Thymus (tissue), 11 donors: ENCODE data around the gene KLHL30. TPM values are rescaled to one million over a fixed set of nuclear protein-coding genes. Genes with fewer than 3 reads are reported as not detected.

Experiments
- DNase-seq, 9 donors: peaks; one replicate each; pipeline ENCODE4 v3.0.0-alpha.2; 2013; ENCODE audit warnings: low spot score in 9 of 9, low read depth in 6 of 9, missing footprints in 1 of 9
- H3K27ac ChIP-seq, 2 donors: one replicate each; pipeline ENCODE4 v1.5.1; 2013; ENCODE audit warnings: control low read depth in 1 of 2, low read depth in 1 of 2, low read length in 1 of 2, mild to moderate bottlenecking in 1 of 2, moderate library complexity in 1 of 2
- H3K27me3 ChIP-seq, 2 donors: one replicate each; pipeline ENCODE4 v1.5.1; 2013; ENCODE audit warnings: low read length in 1 of 2; ENCODE audit not compliant: control insufficient read depth in 2 of 2, insufficient read depth in 1 of 2
- H3K36me3 ChIP-seq, 2 donors: one replicate each; pipeline ENCODE4 v1.5.1; 2013; ENCODE audit warnings: low read length in 1 of 2, mild to moderate bottlenecking in 1 of 2, moderate library complexity in 1 of 2; ENCODE audit not compliant: control insufficient read depth in 2 of 2, insufficient read depth in 2 of 2
- H3K4me1 ChIP-seq, 2 donors: one replicate each; pipeline ENCODE4 v1.5.1; 2013; ENCODE audit warnings: low read length in 2 of 2; ENCODE audit not compliant: control insufficient read depth in 2 of 2, insufficient read depth in 2 of 2
- H3K4me3 ChIP-seq, 2 donors: one replicate each; pipeline ENCODE4 v1.5.1; 2013; ENCODE audit warnings: low read length in 2 of 2, control low read depth in 1 of 2, mild to moderate bottlenecking in 1 of 2
- H3K9me3 ChIP-seq, 2 donors: one replicate each; pipeline ENCODE4 v1.5.1; 2013; ENCODE audit warnings: low read length in 1 of 2, mild to moderate bottlenecking in 1 of 2; ENCODE audit not compliant: control insufficient read depth in 2 of 2, insufficient read depth in 1 of 2
- WGBS: extraction: QIAGEN DNeasy Blood & Tissue Kit; methylation state at CpG from one replicate; pipeline ENCODE4 v1.1.7; 2013; 5-methylcytosine and 5-hydroxymethylcytosine counted together
- polyA plus RNA-seq: library from polyadenylated mRNA; stranded (reverse); fragments of 200-250 nt; gene quantifications from one replicate; pipeline ENCODE4 v1.2.3, GENCODE V29; 2013
- total RNA-seq: library from RNA; stranded (reverse); fragments of 120-200 nt; gene quantifications from one replicate; pipeline ENCODE4 v1.2.4, GENCODE V29; 2013
- donor health status: healthy.

KLHL30 gene
- total and polyA plus RNA-seq, 2 donors = 0.05 to 0.41 TPM

DNA sequence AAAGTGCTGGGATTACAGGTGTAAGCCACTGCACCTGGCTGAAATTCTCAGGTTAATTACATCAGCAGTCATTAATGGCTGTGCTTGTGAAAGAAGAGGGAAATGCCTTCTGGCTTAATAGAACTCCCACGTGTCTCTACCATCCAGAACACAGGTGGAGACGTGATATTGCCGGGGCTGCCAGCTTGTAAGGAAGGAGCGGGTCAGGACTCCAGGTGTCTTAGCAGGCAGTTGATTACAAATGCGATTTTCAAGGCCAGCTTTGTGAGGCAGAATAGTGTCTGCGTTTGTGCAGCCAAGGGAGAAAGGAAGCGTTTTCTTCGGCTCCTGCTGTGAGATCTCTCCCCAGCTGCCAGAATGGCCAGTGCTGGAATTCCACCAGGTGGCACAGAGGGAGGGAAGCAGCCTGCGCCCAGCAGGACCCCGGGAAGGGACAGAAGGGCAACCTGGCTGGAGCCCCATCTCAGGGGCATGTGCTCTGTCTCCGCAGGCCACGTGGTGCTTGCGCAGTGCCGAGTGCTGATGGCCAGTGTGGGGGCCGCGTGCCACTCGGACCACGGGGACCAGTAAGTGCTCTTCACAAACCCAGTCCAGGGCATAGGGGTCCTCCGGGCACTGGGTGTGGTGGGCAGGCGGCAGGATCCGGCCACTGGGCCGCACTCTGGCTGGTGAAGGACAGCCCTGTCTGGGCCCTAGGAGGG lies 42.0 kb upstream of the KLHL30 start:
- WGBS = 97% methylated on average over 22 of the region's 22 CpGs
- no peak for DNase-seq
- no peak overlapping the region for H3K4me3 ChIP-seq
- no peaks in the 10 kb centered on the region for H3K4me1 ChIP-seq
- H3K27me3 ChIP-seq = no peaks in the 10 kb centered on the region
- H3K36me3 ChIP-seq = peaks cover 8 to 13% of the 10 kb centered on the region in 2 donors
- no peak overlapping the region for H3K27ac ChIP-seq
- H3K9me3 ChIP-seq = peaks cover 0 to 6% of the 10 kb centered on the region in 2 donors

DNA sequence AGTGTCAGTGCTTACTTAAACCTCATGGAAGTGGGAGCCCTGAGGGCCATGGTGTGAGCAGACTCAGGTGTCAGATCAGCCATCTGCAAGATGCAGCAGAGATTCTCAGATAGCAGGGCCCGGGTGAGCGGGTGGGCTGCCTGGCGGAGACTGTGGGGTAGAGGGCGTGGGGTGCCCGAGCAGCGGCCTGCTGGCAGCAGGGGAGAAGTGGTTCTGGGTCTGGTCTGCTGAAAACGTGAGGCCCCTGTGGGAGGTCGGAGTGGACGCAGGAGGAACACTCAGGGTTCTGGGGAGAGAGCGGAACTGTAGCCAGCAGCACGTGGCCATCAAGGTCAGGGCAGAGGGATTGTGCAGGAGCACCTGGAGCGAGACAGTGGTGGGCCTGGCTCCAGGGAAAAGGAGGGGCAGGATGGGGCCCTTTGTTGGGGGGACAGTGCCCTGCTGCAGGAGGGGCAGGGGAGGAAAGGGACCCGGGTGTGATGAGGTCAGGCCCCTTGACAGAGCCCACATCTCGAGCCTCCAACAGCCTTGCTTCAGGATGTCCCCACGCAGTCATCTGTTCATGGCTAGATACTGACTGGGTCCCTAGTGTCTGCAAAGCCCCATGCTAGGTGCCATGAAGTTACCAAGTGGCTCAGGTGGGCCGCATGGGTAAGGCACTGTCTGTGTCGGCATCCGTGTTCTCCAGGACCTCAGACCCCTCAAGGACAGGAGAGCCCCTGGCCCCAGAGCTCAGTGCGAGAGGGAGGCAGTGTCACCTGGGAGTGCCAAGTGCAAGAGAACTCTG lies 41.1 kb upstream of the KLHL30 start:
- no peak overlapping the region for H3K4me3 ChIP-seq
- 92% methylated on average over 19 of the region's 19 CpGs for WGBS
- no peak overlapping the region for H3K27ac ChIP-seq
- H3K36me3 ChIP-seq = peaks cover 8% of the 10 kb centered on the region in 2 donors
- no peaks in the 10 kb centered on the region for H3K27me3 ChIP-seq
- peaks cover 0 to 6% of the 10 kb centered on the region in 2 donors for H3K9me3 ChIP-seq
- H3K4me1 ChIP-seq = no peaks in the 10 kb centered on the region
- DNase-seq = no peak

DNA sequence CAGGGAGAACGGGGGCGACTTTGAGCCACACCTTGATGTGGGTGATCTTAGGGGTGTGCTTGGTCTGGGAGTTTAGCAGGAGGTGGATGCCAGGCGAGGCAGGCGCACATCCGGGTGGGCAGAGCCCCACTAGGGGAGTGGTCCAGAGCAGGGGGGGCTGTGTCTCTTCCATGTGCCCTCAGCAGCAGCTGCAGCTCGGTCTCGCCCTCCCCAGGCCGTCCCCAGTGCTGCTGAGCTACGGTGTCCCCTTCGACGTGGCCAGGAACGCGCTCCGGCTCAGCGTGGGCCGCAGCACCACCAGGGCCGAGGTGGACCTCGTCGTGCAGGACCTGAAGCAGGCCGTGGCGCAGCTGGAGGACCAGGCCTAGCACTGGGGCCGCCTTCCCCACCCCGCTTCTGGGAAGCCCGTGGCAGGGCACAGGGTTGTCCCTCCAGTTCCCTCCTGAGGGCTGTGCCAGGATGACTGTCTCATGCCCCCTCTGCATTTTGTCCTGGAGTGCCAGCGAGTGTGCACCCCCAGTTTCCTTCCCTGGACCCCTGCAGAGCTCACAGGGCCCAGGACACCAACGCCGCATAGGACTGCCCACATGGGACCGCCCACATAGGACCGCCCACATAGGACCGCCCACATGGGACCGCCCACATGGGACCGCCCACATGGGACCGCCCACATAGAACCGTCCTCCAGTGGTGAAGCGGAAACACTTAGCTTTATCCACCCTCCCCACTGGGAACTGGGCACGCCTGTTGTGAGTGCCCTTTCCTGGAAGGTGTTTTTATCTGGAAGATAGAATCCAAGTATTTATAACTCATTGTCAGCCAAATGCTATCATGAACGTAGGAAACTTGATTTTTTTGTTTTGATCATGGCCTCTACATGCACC lies 40.2 kb upstream of the KLHL30 start:
- H3K4me3 ChIP-seq = no peak overlapping the region
- DNase-seq = no peak
- 95% methylated on average over 37 of the region's 37 CpGs for WGBS
- no peaks in the 10 kb centered on the region for H3K27me3 ChIP-seq
- no peaks in the 10 kb centered on the region for H3K4me1 ChIP-seq
- H3K27ac ChIP-seq = no peak overlapping the region
- H3K9me3 ChIP-seq = peaks cover 0 to 6% of the 10 kb centered on the region in 2 donors
- peaks cover 3 to 8% of the 10 kb centered on the region in 2 donors for H3K36me3 ChIP-seq

DNA sequence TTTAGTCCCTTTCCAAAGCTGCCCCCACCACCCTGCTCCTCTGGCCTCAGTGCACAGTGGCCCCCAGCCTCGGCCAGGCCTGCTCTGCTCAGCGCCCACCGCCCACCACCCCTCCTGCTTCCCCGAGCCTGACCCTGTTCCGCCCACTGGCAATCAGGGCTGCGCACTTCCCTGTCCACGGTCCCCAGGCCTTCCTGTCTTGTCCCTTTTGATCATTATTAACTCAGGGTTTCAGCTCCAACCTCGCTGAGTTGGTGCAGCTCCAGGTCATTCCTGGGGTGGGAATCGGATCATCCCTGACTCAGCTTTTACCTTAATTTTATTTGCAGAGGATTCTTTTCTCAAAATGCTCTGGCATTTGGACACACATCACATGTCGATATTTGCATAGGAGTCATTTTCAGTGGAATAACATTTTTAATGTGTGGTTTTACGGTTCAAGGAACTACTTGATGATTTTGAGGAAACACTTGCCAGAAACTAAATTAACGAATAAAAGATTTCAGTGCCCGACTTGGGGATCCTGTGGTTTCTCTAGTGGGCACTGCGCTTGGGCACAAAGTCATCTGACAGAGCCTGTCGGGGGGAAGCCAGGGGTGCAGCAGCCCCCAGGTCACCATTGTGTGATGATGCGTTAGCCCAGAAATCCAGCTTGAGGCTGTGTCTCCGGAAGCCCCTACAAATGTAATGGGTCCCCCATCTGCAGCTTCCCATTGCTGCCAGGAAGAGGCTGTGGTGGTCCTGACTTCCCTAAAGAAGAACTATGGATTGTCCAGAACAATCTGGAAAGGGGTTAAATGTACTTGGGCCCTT lies 39.4 kb upstream of the KLHL30 start:
- Histone ChIP-seq H3K27ac (no peak overlapping the region), H3K27me3 (no peaks in the 10 kb centered on the region), H3K9me3 (peaks cover 0 to 6% of the 10 kb centered on the region in 2 donors), H3K36me3 (peaks cover 0 to 8% of the 10 kb centered on the region in 2 donors), H3K4me1 (no peaks in the 10 kb centered on the region), H3K4me3 (no peak overlapping the region)
- DNase-seq = no peak
- 71% methylated on average over 17 of the region's 17 CpGs for WGBS

DNA sequence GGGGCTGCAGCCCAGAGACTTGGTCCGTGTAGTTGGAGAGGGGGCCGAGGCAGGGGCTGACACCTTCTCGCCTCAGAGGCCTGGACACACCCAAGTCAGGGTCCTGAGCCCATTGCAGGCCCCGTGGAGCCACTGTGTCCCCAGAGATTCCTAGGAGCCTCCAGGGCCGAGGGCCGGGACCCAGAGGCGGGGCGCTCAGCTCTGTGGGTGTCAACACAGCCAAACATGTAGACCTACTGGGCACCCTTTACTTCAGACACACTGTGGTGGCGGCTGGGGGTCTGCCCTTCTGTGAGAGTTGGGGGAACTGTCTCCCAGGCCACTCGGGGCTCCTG lies 38.8 kb upstream of the KLHL30 start:
- no peak overlapping the region for H3K27ac ChIP-seq

DNA sequence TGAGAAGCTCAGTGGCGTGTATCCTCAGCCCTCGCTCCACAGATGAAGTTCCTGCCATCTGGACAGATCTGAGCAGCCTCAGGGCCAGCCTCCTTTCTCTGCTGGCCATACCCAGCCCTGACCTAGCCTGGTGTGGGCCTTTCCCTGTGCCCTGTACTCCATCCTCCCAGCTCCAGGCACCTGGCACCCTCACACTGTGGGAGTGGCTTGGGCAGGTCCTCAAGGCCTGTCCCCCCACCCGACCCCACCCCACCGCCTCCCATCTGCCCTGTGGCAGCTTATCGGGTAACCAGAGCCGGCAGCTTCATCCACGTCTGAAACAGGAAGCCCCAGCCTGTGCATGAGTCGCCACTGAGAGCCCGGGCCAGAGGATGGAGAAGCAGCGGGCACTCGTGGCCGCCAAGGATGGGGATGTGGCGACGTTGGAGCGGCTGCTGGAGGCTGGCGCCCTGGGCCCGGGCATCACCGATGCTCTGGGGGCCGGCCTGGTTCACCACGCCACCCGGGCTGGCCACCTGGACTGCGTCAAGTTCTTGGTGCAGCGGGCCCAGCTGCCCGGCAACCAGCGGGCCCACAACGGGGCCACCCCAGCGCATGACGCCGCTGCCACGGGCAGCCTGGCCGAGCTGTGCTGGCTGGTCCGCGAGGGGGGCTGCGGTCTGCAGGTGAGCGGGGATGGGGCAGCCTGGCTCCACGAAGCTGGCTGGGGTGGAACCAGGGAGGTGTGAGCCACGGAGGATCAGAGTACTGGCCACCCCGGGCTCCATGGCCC lies 38.2 kb upstream of the KLHL30 start, which contains the start of gene ESPNL:
Gene ESPNL, plus strand, starts transcription at position 292 of the 772 bp plus-strand sequence. Its CDS starts 80 bp downstream, at position 372.
- Histone ChIP-seq H3K36me3 (peaks cover 0 to under 1% of the 10 kb centered on the region in 2 donors), H3K9me3 (peaks cover 0 to 6% of the 10 kb centered on the region in 2 donors), H3K4me1 (peaks cover 0 to 7% of the 10 kb centered on the region in 2 donors), H3K27ac (no peak within 1 kb of the TSS), H3K4me3 (no peak within 1 kb of the TSS), H3K27me3 (no peaks in the 10 kb centered on the region)
- no peak for DNase-seq
- 90% methylated on average over 38 of the region's 38 CpGs for WGBS

More for the DNA sequence above, 38.8 kb upstream of the KLHL30 start:
- H3K4me3 ChIP-seq = no peak overlapping the region
- H3K4me1 ChIP-seq = peaks cover 0 to 2% of the 10 kb centered on the region in 2 donors
- peaks cover 0 to 3% of the 10 kb centered on the region in 2 donors for H3K36me3 ChIP-seq
- H3K9me3 ChIP-seq = peaks cover 0 to 6% of the 10 kb centered on the region in 2 donors
- WGBS = 98% methylated on average over 10 of the region's 10 CpGs
- no peak for DNase-seq
- no peaks in the 10 kb centered on the region for H3K27me3 ChIP-seq

DNA sequence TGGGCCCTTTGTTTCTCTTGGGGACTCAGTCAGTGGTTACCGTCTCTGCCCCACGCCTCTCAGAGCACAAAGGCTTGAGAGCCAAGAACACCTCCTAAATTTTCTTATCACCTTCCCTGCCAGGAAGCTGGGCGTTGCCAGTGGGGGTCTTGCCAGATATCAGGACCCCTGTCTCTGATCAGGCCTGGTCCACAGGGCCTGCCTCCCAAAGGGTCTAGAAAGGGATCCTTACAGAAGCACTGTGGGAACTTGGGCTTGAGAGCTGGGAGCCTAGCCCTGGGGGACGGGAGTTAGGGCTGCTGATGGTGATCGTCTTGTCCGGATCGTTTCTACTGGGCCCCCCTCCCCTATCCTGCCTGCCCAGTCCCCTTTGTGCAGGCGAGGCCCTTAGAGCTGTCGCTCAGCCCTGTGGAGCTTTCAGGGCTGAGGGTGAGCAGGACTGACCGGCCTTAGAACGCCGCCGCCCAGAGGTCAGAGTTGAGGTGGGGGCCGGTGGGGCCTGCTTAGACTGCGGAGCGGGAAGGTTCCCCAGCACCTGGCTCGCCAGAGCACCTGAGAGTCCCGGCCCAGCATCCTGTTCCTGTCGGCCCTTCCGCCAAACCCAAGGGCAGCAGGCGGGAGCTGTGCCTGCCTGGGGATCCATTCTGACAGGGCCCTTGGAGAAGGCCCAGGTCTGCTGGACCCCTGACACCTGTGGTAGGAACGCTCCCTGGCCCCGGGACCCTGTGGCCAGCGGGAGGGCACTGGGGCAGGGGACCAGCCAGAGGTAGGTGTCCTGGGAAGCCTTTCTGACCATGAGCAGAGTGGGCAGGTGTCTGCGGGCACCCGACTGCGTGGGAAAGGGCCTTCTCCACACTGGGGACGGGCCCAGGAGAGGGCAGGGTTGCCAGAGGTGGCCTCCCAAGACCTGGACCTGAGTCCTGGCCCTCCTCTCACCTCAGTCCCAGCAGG lies 37.4 kb upstream of the KLHL30 start:
- WGBS = 95% methylated on average over 28 of the region's 28 CpGs

More for the DNA sequence above, 37.4 kb upstream of the KLHL30 start:
- H3K9me3 ChIP-seq = peaks cover 0 to 6% of the 10 kb centered on the region in 2 donors
- no peaks in the 10 kb centered on the region for H3K27me3 ChIP-seq
- H3K4me3 ChIP-seq = no peak overlapping the region
- H3K36me3 ChIP-seq = no peaks in the 10 kb centered on the region
- H3K27ac ChIP-seq = no peak overlapping the region
- no peak for DNase-seq
- H3K4me1 ChIP-seq = peaks cover 0 to 16% of the 10 kb centered on the region in 2 donors
